Calu3 (cell line): ENCODE results near the gene CBARP. TPM values are rescaled to one million over a fixed set of nuclear protein-coding genes. Genes with fewer than 3 reads are reported as not detected.

Source experiments
- BruUV-seq: library from RNA; stranded (reverse); fragments of 400-500 nt; replicated peaks from 2 replicates; lab custom pipeline; 2021; lab: Mats Ljungman, UMichigan
- CTCF ChIA-PET: fragments of 300-600 bp; sonication (Branson Sonifier 250); formaldehyde crosslinking; loops from one replicate; lab custom pipeline; 2022; ENCODE audit warnings: antibody characterized with exemption; lab: Charles Lee
- DNase-seq: peaks from one replicate; pipeline ENCODE4 v3.0.0; 2022
- H3K27ac Mint-ChIP-seq: one replicate; pipeline ENCODE4 v1.8.0; 2022; ENCODE audit warnings: mixed read lengths; ENCODE audit not compliant: unreplicated experiment
- H3K27me3 Mint-ChIP-seq: one replicate; pipeline ENCODE4 v1.8.0; 2022; ENCODE audit warnings: mixed read lengths; ENCODE audit not compliant: unreplicated experiment
- H3K36me3 Mint-ChIP-seq: one replicate; pipeline ENCODE4 v1.8.0; 2022; ENCODE audit warnings: mild to moderate bottlenecking, moderate library complexity, mixed read lengths; ENCODE audit not compliant: insufficient read depth, unreplicated experiment
- H3K4me1 Mint-ChIP-seq: one replicate; pipeline ENCODE4 v1.8.0; 2022; ENCODE audit warnings: mild to moderate bottlenecking, low read depth, mixed read lengths; ENCODE audit not compliant: unreplicated experiment
- H3K4me3 Mint-ChIP-seq: one replicate; pipeline ENCODE4 v1.8.0; 2022; ENCODE audit warnings: mild to moderate bottlenecking, low read depth, moderate library complexity, mixed read lengths; ENCODE audit not compliant: unreplicated experiment
- H3K9me3 Mint-ChIP-seq: one replicate; pipeline ENCODE4 v1.8.0; 2022; ENCODE audit warnings: low read depth, mixed read lengths; ENCODE audit not compliant: unreplicated experiment
- intact Hi-C: fragments of 100-400 bp; cut with micrococcal nuclease; formaldehyde crosslinking; loops from one replicate; pipeline ENCODE4 v1.10.0; 2022; ENCODE audit not compliant: unreplicated experiment
- total RNA-seq: library from RNA; stranded (reverse); gene quantifications from 2 replicates; pipeline ENCODE4 v1.2.3, GENCODE V29; 2022
- TF ChIP-seq, protein P1 (sequence below): fragments of 200-600 bp; IDR thresholded peaks from one replicate; pipeline ENCODE4 v1.8.0; 2022; ENCODE audit warnings: antibody characterized with exemption; ENCODE audit not compliant: unreplicated experiment

Gene CBARP
- total RNA-seq, 1 experiment from 2014 or later = 4.2 TPM

DNA sequence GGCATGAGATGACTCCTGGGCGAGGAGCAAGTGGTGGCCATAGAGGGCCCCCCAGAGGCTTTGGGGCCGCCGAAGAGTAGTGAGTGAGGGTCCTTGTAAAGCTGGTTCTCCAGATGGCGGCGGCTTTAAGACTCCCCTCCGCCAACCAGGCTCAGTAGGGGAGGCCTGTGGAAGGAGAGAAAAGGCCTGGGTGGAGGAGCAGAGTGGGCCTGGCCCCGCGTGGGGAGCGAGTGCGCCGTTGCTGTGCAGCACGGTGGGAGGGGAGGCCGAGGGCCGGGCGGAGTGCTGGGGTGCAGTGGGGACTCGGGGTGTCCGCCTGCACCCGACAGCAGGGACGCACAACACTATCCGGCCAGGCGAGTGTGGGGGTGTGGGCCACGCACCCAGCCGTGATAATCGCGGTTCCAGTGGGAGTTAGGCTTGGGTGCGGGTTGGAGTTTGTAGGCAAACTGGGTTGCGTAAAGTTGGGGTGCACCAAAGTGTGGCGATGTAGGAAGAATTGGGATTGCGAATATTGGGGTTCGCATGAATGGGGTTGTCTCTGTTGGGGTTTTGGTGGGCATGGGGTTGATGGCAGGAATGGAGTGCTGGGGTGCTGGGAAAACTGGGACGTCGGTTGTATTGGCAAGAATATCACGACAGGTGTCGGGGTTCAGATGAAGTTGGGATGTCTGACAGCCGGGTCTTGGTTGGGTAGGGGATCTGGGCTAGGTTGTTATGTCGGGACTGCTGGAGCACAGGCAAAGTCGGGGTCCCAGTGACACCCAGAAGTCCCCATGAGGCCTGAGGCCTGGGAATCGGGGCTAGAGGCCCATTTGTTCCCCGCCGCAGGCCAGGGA, 30.6 kb upstream of the CBARP start:
- intact Hi-C loops = no loop called here
- TF ChIP-seq, protein P1, sequence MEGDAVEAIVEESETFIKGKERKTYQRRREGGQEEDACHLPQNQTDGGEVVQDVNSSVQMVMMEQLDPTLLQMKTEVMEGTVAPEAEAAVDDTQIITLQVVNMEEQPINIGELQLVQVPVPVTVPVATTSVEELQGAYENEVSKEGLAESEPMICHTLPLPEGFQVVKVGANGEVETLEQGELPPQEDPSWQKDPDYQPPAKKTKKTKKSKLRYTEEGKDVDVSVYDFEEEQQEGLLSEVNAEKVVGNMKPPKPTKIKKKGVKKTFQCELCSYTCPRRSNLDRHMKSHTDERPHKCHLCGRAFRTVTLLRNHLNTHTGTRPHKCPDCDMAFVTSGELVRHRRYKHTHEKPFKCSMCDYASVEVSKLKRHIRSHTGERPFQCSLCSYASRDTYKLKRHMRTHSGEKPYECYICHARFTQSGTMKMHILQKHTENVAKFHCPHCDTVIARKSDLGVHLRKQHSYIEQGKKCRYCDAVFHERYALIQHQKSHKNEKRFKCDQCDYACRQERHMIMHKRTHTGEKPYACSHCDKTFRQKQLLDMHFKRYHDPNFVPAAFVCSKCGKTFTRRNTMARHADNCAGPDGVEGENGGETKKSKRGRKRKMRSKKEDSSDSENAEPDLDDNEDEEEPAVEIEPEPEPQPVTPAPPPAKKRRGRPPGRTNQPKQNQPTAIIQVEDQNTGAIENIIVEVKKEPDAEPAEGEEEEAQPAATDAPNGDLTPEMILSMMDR = no peak
- H3K4me1 Mint-ChIP-seq = peaks cover 39% of the 10 kb centered on the region
- H3K9me3 Mint-ChIP-seq = no peaks in the 10 kb centered on the region
- peaks cover 75% of the 10 kb centered on the region for H3K36me3 Mint-ChIP-seq
- CTCF ChIA-PET = interaction anchor here (0.6 to 1.6 kb wide), 2 partner anchors 24 to 343 kb away, joined by 4 to 37 read pairs; no protein-coding TSS in a partner anchor
- H3K27ac Mint-ChIP-seq = peak overlapping the region; percentile 88
- H3K4me3 Mint-ChIP-seq = peak overlapping the region; percentile 92
- BruUV-seq = no TSS peak
- DNase-seq = no peak
- H3K27me3 Mint-ChIP-seq = no peaks in the 10 kb centered on the region

DNA sequence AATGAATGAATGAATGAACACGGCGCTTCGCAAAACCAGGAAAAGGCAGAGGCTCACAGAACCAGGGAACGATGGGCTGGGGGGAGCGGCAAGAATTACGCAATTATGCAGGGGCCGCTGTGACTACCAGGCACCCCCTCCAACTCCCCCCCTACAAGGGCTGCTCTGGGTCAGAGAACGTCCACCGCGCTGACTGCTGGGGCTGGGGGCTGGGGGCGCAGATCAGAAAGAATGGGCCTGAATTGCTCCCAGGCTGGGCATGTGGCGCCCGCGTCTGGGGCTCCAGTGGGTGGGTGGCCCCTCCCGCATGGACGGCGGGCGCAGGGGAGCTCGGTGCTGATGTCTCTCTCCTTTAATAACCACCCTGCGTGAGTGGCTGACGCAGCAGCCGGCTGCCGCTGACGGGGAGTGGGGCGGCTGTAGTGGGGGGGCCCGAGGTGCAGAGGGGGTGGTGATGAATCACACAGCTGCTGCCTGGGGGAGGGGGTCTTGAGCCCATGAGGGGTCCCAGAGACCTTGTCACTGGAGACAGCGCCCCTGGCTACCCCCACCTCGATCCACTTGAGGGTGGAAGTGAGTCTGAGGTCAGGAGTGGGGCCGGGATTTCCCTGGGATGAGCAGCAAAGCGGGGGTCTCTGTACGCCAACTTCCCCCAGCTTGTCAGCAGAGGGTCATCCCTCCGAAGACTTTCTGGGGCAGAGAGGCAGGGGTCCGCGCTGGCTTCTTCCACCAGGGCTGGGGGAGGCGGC, 29.8 kb upstream of the CBARP start:
- CTCF ChIA-PET = no interaction called here
- DNase-seq = no peak
- Mint-ChIP-seq H3K9me3 (no peaks in the 10 kb centered on the region), H3K4me3 (peak overlapping the region; percentile 92), H3K27me3 (no peaks in the 10 kb centered on the region), H3K4me1 (peaks cover 45% of the 10 kb centered on the region), H3K27ac (peak overlapping the region; percentile 88), H3K36me3 (peaks cover 75% of the 10 kb centered on the region)
- BruUV-seq = no TSS peak
- TF ChIP-seq, protein P1 = no peak
- intact Hi-C loops = no loop called here

DNA sequence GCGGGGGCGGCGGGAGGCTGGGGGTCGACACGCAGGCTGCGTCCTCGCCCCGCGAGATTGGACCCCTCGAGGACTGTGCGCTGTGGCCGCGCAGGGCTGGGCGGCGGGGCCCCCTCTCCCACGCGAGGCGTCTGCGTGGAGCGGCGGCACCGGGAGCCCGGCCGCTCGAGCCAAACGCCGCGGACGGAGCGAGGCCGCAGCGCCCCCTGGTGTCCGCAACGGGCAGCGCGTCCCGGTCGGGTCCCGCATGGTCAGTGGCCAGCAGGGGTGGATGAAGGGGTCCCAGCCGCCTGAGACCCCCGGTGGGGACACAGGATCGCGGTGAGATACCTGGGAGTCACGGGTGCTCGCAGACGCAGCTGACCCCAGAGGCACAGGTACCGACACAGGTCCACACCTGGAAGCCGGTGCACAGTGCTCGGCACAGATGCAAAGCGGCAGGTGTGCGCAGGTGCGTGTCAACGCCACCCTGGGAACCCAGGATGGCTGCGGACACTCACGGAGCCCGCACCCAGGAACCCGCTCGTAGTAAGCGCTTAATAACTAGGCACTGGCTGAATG, 29.2 kb upstream of the CBARP start:
- H3K4me3 Mint-ChIP-seq = peak overlapping the region; percentile 92
- peaks cover 77% of the 10 kb centered on the region for H3K36me3 Mint-ChIP-seq
- CTCF ChIA-PET = interaction anchor here (0.8 to 2.2 kb wide), 4 partner anchors 14 to 26 kb away, joined by 3 to 177 read pairs (median 6); partner anchors contain the start of gene ATP5F1D
- H3K9me3 Mint-ChIP-seq = no peaks in the 10 kb centered on the region
- peak overlapping the region; percentile 29 for H3K27ac Mint-ChIP-seq
- TF ChIP-seq, protein P1 = peak; percentile 82
- peaks cover 51% of the 10 kb centered on the region for H3K4me1 Mint-ChIP-seq
- DNase-seq = peak; percentile 80
- no peaks in the 10 kb centered on the region for H3K27me3 Mint-ChIP-seq
- BruUV-seq = no TSS peak
- intact Hi-C loops = no loop called here
